ENCODE measurements around the gene DMRTB1. TPM values are rescaled to one million over a fixed set of nuclear protein-coding genes. Genes with fewer than 3 reads are reported as not detected.

The DMRTB1 gene
- total RNA-seq, 1 experiment from 2014 or later, result not detected

- Histone ChIP-seq H3K4me1 (ENCODE audit: insufficient read depth, low read length, poor library complexity, severe bottlenecking) (no peaks in the 10 kb centered on the region), H3K9me3 (ENCODE audit: low read depth, low read length, poor library complexity, severe bottlenecking) (no peaks in the 10 kb centered on the region), H3K27ac (ENCODE audit: low read depth, low read length, poor library complexity, severe bottlenecking) (no peak overlapping the region), H3K36me3 (ENCODE audit: insufficient read depth, low read length, poor library complexity, severe bottlenecking) (no peaks in the 10 kb centered on the region), H3K27me3 (replicated peaks; ENCODE audit: insufficient read depth, low read depth, low read length, poor library complexity) (no peaks in the 10 kb centered on the region), H3K4me3 (ENCODE audit: low read depth, low read length, poor library complexity, severe bottlenecking) (no peak overlapping the region)
- TF ChIP-seq EZH2 (IDR thresholded peaks at IDR 0.05; ENCODE audit: borderline replicate concordance, low read depth, low read length, poor library complexity, severe bottlenecking) (no peak), CTCF (conservative IDR thresholded peaks at IDR 0.05; ENCODE audit: low read depth, low read length) (no peak)
- ChIA-PET POLR2A (ENCODE audit: low non-redundant PET) (no interaction called here), CTCF (no interaction called here)
- no peak for DNase-seq (ENCODE audit: low spot score)
- BruUV-seq (replicated peaks), result no TSS peak
- intact Hi-C loops (cut with micrococcal nuclease; ENCODE audit: unreplicated experiment), result no loop called here
Observed at GRCh38 chr1:53478502-53478818, 19.3 kb downstream of the DMRTB1 start.

- DNase-seq (ENCODE audit: low spot score), result no peak
- H3K27ac ChIP-seq (ENCODE audit: low read depth, low read length, poor library complexity, severe bottlenecking), result no peak overlapping the region
- POLR2A ChIA-PET (ENCODE audit: low non-redundant PET), result no interaction called here
- H3K4me3 ChIP-seq (ENCODE audit: low read depth, low read length, poor library complexity, severe bottlenecking), result no peak overlapping the region
- intact Hi-C loops (cut with micrococcal nuclease; ENCODE audit: unreplicated experiment), result no loop called here
- CTCF ChIA-PET, result no interaction called here
- H3K27me3 ChIP-seq (replicated peaks; ENCODE audit: insufficient read depth, low read depth, low read length, poor library complexity), result no peaks in the 10 kb centered on the region
- no peaks in the 10 kb centered on the region for H3K9me3 ChIP-seq (ENCODE audit: low read depth, low read length, poor library complexity, severe bottlenecking)
- no peaks in the 10 kb centered on the region for H3K36me3 ChIP-seq (ENCODE audit: insufficient read depth, low read length, poor library complexity, severe bottlenecking)
- TF ChIP-seq EZH2 (IDR thresholded peaks at IDR 0.05; ENCODE audit: borderline replicate concordance, low read depth, low read length, poor library complexity, severe bottlenecking), result no peak
- no peak for TF ChIP-seq CTCF (conservative IDR thresholded peaks at IDR 0.05; ENCODE audit: low read depth, low read length)
- no TSS peak for BruUV-seq (replicated peaks)
- no peaks in the 10 kb centered on the region for H3K4me1 ChIP-seq (ENCODE audit: insufficient read depth, low read length, poor library complexity, severe bottlenecking)
Observed at GRCh38 chr1:53480678-53481077, 21.5 kb downstream of the DMRTB1 start.

GRCh38 chr1:53481456-53481855 is 22.3 kb downstream of the DMRTB1 start:
- TF ChIP-seq CTCF (conservative IDR thresholded peaks at IDR 0.05; ENCODE audit: low read depth, low read length), result no peak
- TF ChIP-seq EZH2 (IDR thresholded peaks at IDR 0.05; ENCODE audit: borderline replicate concordance, low read depth, low read length, poor library complexity, severe bottlenecking), result no peak
- DNase-seq (ENCODE audit: low spot score), result no peak
- no peak overlapping the region for H3K27ac ChIP-seq (ENCODE audit: low read depth, low read length, poor library complexity, severe bottlenecking)
- H3K36me3 ChIP-seq (ENCODE audit: insufficient read depth, low read length, poor library complexity, severe bottlenecking), result no peaks in the 10 kb centered on the region
- POLR2A ChIA-PET (ENCODE audit: low non-redundant PET), result no interaction called here
- CTCF ChIA-PET, result no interaction called here
- H3K4me1 ChIP-seq (ENCODE audit: insufficient read depth, low read length, poor library complexity, severe bottlenecking), result no peaks in the 10 kb centered on the region
- no TSS peak for BruUV-seq (replicated peaks)
- H3K4me3 ChIP-seq (ENCODE audit: low read depth, low read length, poor library complexity, severe bottlenecking), result no peak overlapping the region
- H3K9me3 ChIP-seq (ENCODE audit: low read depth, low read length, poor library complexity, severe bottlenecking), result no peaks in the 10 kb centered on the region
- intact Hi-C loops (cut with micrococcal nuclease; ENCODE audit: unreplicated experiment), result no loop called here
- no peaks in the 10 kb centered on the region for H3K27me3 ChIP-seq (replicated peaks; ENCODE audit: insufficient read depth, low read depth, low read length, poor library complexity)
